ENCODE measurements around the gene MBD2. TPM values are rescaled to one million over a fixed set of nuclear protein-coding genes. Genes with fewer than 3 reads are reported as not detected.

The MBD2 gene
- total RNA-seq, 3 donors from 2014 or later (not counting 1 experiment from before 2014, with no cell fraction given), result 74.8 to 107 (median 92.3) TPM

GRCh38 chr18:54203914-54204313, 20.6 kb downstream of the MBD2 start:
- H3K27ac ChIP-seq (ENCODE audit: low read length), result no peak overlapping the region
- no peaks in the 10 kb centered on the region for H3K27me3 ChIP-seq (ENCODE audit: control insufficient read depth, insufficient read depth, low read length)
- Mint-ChIP-seq H3K36me3 (no peaks in the 10 kb centered on the region), H3K9me3 (no peaks in the 10 kb centered on the region), H3K27ac (peak overlapping the region in 1 of 2 donors; percentile 14), H3K27me3 (ENCODE audit: low read depth in 2 of 2) (no peaks in the 10 kb centered on the region), H3K4me1 (peaks cover 21 to 49% of the 10 kb centered on the region in 2 donors), H3K4me3 (no peak overlapping the region)
- peaks cover 3% of the 10 kb centered on the region for H3K4me1 ChIP-seq (ENCODE audit: control insufficient read depth, insufficient read depth, low read length)
- DNase-seq (no peak), ATAC-seq (no peak)
- H3K36me3 ChIP-seq (ENCODE audit: control insufficient read depth, insufficient read depth, low read length), result peaks cover 22% of the 10 kb centered on the region
- H3K9me3 ChIP-seq (ENCODE audit: control insufficient read depth, insufficient read depth, low read length), result no peaks in the 10 kb centered on the region
- intact Hi-C loops (cut with micrococcal nuclease), result no loop called here
- no peak for TF ChIP-seq CTCF (IDR thresholded peaks at IDR 0.05)
- H3K4me3 ChIP-seq (ENCODE audit: low read length), result no peak overlapping the region

GRCh38 chr18:54202851-54203250, 21.6 kb downstream of the MBD2 start:
- 98% methylated on average over 4 of the region's 4 CpGs for WGBS (ENCODE audit: insufficient coverage)
- Mint-ChIP-seq H3K27me3 (ENCODE audit: low read depth in 2 of 2) (no peaks in the 10 kb centered on the region), H3K4me3 (no peak overlapping the region), H3K4me1 (peaks cover 21 to 46% of the 10 kb centered on the region in 2 donors), H3K27ac (peak overlapping the region; percentile 14 to 17), H3K9me3 (no peaks in the 10 kb centered on the region), H3K36me3 (no peaks in the 10 kb centered on the region)
- Histone ChIP-seq H3K27ac (ENCODE audit: low read length) (no peak overlapping the region), H3K4me1 (ENCODE audit: control insufficient read depth, insufficient read depth, low read length) (peaks cover 3% of the 10 kb centered on the region), H3K27me3 (ENCODE audit: control insufficient read depth, insufficient read depth, low read length) (no peaks in the 10 kb centered on the region), H3K36me3 (ENCODE audit: control insufficient read depth, insufficient read depth, low read length) (peaks cover 26% of the 10 kb centered on the region), H3K9me3 (ENCODE audit: control insufficient read depth, insufficient read depth, low read length) (no peaks in the 10 kb centered on the region), H3K4me3 (ENCODE audit: low read length) (no peak overlapping the region)
- intact Hi-C loops (cut with micrococcal nuclease), result no loop called here
- DNase-seq (no peak), ATAC-seq (no peak)
- TF ChIP-seq CTCF (IDR thresholded peaks at IDR 0.05), result no peak

- peaks cover 5 to 29% of the 10 kb centered on the region in 2 donors for H3K4me1 Mint-ChIP-seq
- H3K9me3 ChIP-seq (ENCODE audit: control insufficient read depth, insufficient read depth, low read length), result no peaks in the 10 kb centered on the region
- H3K27me3 Mint-ChIP-seq (ENCODE audit: low read depth in 2 of 2), result no peaks in the 10 kb centered on the region
- no peaks in the 10 kb centered on the region for H3K4me1 ChIP-seq (ENCODE audit: control insufficient read depth, insufficient read depth, low read length)
- intact Hi-C loops (cut with micrococcal nuclease), result no loop called here
- H3K9me3 Mint-ChIP-seq, result no peaks in the 10 kb centered on the region
- H3K27me3 ChIP-seq (ENCODE audit: control insufficient read depth, insufficient read depth, low read length), result no peaks in the 10 kb centered on the region
- H3K27ac ChIP-seq (ENCODE audit: low read length), result no peak overlapping the region
- H3K4me3 ChIP-seq (ENCODE audit: low read length), result no peak overlapping the region
- no peak overlapping the region for H3K27ac Mint-ChIP-seq
- no peak overlapping the region for H3K4me3 Mint-ChIP-seq
- peaks cover 16% of the 10 kb centered on the region for H3K36me3 ChIP-seq (ENCODE audit: control insufficient read depth, insufficient read depth, low read length)
- 100% methylated on average over 3 of the region's 3 CpGs for WGBS (ENCODE audit: insufficient coverage)
- no peaks in the 10 kb centered on the region for H3K36me3 Mint-ChIP-seq
- DNase-seq (no peak), ATAC-seq (no peak)
- TF ChIP-seq CTCF (IDR thresholded peaks at IDR 0.05), result no peak
Measured at GRCh38 chr18:54197747-54198411, 26.6 kb downstream of the MBD2 start.

GRCh38 chr18:54193786-54194185, 30.7 kb downstream of the MBD2 start:
- Histone ChIP-seq H3K9me3 (ENCODE audit: control insufficient read depth, insufficient read depth, low read length) (no peaks in the 10 kb centered on the region), H3K4me3 (ENCODE audit: low read length) (no peak overlapping the region), H3K4me1 (ENCODE audit: control insufficient read depth, insufficient read depth, low read length) (no peaks in the 10 kb centered on the region), H3K36me3 (ENCODE audit: control insufficient read depth, insufficient read depth, low read length) (peaks cover 6% of the 10 kb centered on the region), H3K27me3 (ENCODE audit: control insufficient read depth, insufficient read depth, low read length) (no peaks in the 10 kb centered on the region), H3K27ac (ENCODE audit: low read length) (no peak overlapping the region)
- Mint-ChIP-seq H3K4me1 (peaks cover 5 to 23% of the 10 kb centered on the region in 2 donors), H3K36me3 (no peaks in the 10 kb centered on the region), H3K27me3 (ENCODE audit: low read depth in 2 of 2) (no peaks in the 10 kb centered on the region), H3K27ac (no peak overlapping the region), H3K4me3 (no peak overlapping the region), H3K9me3 (no peaks in the 10 kb centered on the region)
- intact Hi-C loops (cut with micrococcal nuclease), result no loop called here
- DNase-seq (no peak), ATAC-seq (no peak)
- no peak for TF ChIP-seq CTCF (IDR thresholded peaks at IDR 0.05)
- WGBS (ENCODE audit: insufficient coverage), result no CpG with 5 or more reads among the region's 2 CpGs

Measured in natural killer cell (primary cell).